Cardiac muscle cell (in vitro differentiated cells and primary cell): ENCODE data around the gene ARHGAP26. TPM values are rescaled to one million over a fixed set of nuclear protein-coding genes. Genes with fewer than 3 reads are reported as not detected.

Experiments
- DNase-seq, 2 donors: peaks; one replicate each; pipeline versions ENCODE4 v3.0.0 to v3.0.0-alpha.2; 2010 to 2017; ENCODE audit warnings: low read depth in 1 of 2, low spot score in 1 of 2
- H3K27ac ChIP-seq: fragments of 200-600 bp; sonication (generic); 2 replicates; pipeline ENCODE4 v1.5.1; 2016
- H3K27me3 ChIP-seq: fragments of 200-600 bp; sonication (generic); 2 replicates; pipeline ENCODE4 v1.6.0; 2016; ENCODE audit warnings: control low read depth
- H3K36me3 ChIP-seq: fragments of 200-600 bp; sonication (generic); 2 replicates; pipeline ENCODE4 v1.5.1; 2016; ENCODE audit warnings: control low read depth
- H3K4me1 ChIP-seq: fragments of 200-600 bp; sonication (generic); 2 replicates; pipeline ENCODE4 v1.8.1; 2017; ENCODE audit warnings: low read depth, mild to moderate bottlenecking, mixed run types
- H3K4me3 ChIP-seq: fragments of 200-600 bp; sonication (generic); 2 replicates; pipeline ENCODE4 v1.5.1; 2016; ENCODE audit warnings: mild to moderate bottlenecking
- H3K9me3 ChIP-seq: fragments of 200-600 bp; sonication (generic); 2 replicates; pipeline ENCODE4 v1.5.1; 2017; ENCODE audit warnings: low read depth, mild to moderate bottlenecking, control low read depth
- CTCF ChIP-seq: IDR thresholded peaks from 2 replicates; pipeline ENCODE4 v1.5.1; 2012; ENCODE audit warnings: low read depth, mild to moderate bottlenecking, low read length
- polyA plus RNA-seq: library from polyadenylated mRNA; unstranded; fragments of >200 nt; fragmentation: Nextera tagmentation; extraction: Ambion mirVana; gene quantifications from 2 replicates; pipeline ENCODE4 v1.2.1, GENCODE V29; 2016
- total RNA-seq: library from RNA; depleted of rRNA; stranded (reverse); fragments of >200 nt; gene quantifications from 2 replicates; pipeline ENCODE4 v1.2.3, GENCODE V29; 2016

Gene ARHGAP26
- total and polyA plus RNA-seq, 2 experiments from 2014 or later = 12.7 to 16.2 TPM

DNA sequence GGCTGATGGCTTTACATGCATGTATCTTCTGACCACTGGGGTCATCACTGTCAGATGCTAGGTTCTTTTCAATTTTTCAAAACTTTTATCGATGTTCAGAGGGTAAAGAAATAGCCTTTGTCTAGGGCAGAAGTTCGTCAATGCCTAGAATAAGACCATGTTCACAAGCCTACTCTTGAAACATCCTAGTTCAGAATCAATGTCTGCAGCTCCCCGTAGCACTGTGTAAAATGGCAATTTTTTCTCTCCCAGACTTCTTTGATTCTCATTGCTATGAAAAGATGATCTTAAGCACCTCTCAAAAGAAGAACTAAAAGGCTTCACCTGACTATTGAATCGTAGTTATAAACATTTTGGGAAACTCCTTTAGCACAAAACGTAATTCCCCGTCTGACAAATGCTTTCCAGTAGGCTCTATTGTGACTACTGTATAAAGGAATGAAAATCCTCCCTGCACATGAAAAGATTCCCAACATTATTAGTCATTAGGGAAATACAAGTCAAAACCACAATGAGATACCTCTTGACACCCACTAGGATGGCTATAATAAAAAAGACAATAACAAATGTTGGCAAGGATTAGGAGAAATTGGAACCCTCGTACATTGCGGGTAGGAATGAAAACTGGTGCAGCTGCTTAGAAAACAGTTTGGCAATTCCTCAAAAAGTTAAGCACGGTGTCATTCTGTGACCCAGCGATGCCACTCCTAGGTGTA, 263.5 kb downstream of the ARHGAP26 start:
- Histone ChIP-seq H3K4me3 (no peak overlapping the region), H3K27ac (no peak overlapping the region), H3K27me3 (no peaks in the 10 kb centered on the region), H3K9me3 (no peaks in the 10 kb centered on the region), H3K36me3 (no peaks in the 10 kb centered on the region), H3K4me1 (peaks cover 9% of the 10 kb centered on the region)
- peak in 1 of 2 donors; percentile 86 for DNase-seq
- no peak for TF ChIP-seq CTCF

DNA sequence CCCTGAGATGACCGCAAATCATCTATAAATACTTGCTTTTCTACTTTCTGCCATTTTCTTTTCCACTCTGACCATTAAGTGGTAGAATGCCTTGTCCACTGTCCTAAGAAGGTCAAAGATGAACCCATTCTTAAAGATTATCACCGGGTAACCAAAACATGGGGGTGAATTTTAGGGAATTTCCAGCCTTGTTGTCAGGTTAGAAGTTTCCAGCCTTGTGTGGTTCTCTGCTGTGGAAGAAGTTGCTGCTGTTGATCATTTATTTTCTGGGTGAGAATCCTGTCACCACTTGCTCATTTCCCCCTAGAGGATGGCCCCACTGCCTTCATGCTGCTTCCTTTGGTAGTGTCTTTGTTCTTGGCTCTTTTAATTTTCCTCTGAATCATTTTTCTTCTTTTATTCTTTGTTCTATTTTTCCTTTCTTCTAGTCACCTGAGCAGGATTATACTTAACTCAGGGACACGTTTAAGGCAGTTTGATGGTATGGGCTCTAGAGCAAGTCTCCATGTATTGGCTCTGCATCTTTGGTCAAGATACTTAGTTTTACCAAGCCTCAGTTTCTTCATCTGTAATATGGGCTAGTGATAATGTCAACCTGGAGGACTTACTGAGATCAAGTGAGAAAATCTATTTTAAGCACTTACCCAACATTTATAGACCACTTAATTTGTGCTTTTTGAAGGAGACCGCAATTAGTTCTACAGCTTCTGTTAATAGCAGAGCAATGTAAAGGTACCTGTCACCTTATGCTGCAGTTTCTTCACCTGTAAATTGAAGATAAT, 266.2 kb downstream of the ARHGAP26 start:
- TF ChIP-seq CTCF = no peak
- no peaks in the 10 kb centered on the region for H3K27me3 ChIP-seq

DNA sequence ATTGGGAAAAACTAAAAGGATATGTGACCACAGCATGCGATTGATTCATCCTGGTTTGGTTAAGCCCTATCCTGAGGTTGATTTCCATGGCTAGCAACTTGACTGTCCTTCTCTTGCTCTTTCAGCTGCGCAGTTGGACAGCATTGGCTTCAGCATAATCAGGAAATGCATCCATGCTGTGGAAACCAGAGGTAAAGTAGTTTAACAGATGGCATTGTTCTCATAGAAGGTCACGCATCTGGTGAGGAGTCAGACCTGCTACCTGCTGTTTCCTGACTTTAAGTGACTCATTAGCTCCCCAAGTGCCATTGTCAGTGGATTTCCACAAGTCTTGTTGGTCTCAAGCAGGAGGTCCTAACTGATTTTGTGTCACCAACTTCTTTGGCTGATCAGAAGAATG, 266.9 kb downstream of the ARHGAP26 start:
- no peaks in the 10 kb centered on the region for H3K36me3 ChIP-seq
- H3K4me1 ChIP-seq = peaks cover 15% of the 10 kb centered on the region
- no peak overlapping the region for H3K4me3 ChIP-seq
- TF ChIP-seq CTCF = no peak
- DNase-seq = no peak
- H3K27me3 ChIP-seq = no peaks in the 10 kb centered on the region
- H3K9me3 ChIP-seq = no peaks in the 10 kb centered on the region
- no peak overlapping the region for H3K27ac ChIP-seq

More for the DNA sequence above, 266.2 kb downstream of the ARHGAP26 start:
- Histone ChIP-seq H3K36me3 (no peaks in the 10 kb centered on the region), H3K9me3 (no peaks in the 10 kb centered on the region), H3K4me1 (peaks cover 7% of the 10 kb centered on the region), H3K4me3 (no peak overlapping the region), H3K27ac (no peak overlapping the region)
- DNase-seq = no peak

DNA sequence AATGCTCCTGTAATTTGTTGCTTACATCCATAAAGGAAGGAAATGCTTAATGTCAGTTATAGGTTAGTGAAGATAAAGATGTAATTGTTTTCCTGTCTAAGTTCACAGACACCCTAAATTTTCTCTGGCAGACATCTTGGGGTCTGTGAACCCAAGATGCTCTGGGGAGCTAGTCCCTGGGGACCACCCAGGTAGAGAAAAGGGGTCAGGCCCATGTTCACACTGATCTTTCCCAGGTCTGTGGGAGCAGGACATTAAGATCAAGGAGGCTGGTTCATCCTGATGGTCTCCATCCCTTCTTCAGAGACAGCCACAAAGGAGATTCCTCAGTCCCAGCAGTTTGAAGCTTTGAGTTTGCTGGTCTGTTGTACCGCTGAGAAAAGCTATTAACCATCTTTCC, 267.5 kb downstream of the ARHGAP26 start:
- TF ChIP-seq CTCF = no peak
- H3K27ac ChIP-seq = no peak overlapping the region
- DNase-seq = no peak

GRCh38 chr5:143040622-143041021, 270.4 kb downstream of the ARHGAP26 start:
- Histone ChIP-seq H3K27me3 (no peaks in the 10 kb centered on the region), H3K4me1 (peaks cover 17% of the 10 kb centered on the region), H3K4me3 (no peak overlapping the region), H3K27ac (no peak overlapping the region), H3K9me3 (no peaks in the 10 kb centered on the region), H3K36me3 (no peaks in the 10 kb centered on the region)
- DNase-seq = no peak
- no peak for TF ChIP-seq CTCF

More for the DNA sequence above, 267.5 kb downstream of the ARHGAP26 start:
- Histone ChIP-seq H3K27me3 (no peaks in the 10 kb centered on the region), H3K36me3 (no peaks in the 10 kb centered on the region), H3K9me3 (no peaks in the 10 kb centered on the region), H3K4me1 (peaks cover 17% of the 10 kb centered on the region), H3K4me3 (no peak overlapping the region)
